ENCODE data around the gene ZNF75A.

ZNF75A gene

DNA sequence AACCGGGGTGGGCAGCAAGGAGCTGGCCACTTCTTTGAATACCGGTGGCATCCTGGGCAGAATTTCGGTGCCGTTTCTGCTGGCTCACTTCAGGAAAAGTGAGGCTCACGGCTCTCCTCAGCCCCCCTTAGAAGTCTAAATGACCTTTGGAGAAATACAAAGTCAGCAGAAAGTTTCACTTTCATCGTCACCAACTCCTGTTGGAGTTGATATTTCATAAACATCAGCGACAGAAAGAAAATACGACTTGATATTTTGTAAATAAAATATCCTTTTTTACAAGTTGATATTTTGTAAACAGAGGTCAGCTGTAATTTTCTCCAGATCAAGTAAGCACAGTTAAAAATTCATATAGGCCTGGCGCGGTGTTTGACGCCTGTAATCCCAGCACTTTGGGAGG lies 781 bp downstream of the ZNF75A start:
- ChIA-PET POLR2A (interaction anchor here (1.0 kb wide), 1 partner anchor 95 kb away, joined by 3 read pairs; the partner anchor contains the start of gene ZNF174), CTCF (interaction anchor here (1.3 to 1.8 kb wide), 2 partner anchors 22 to 39 kb away, joined by 3 to 7 read pairs; no protein-coding TSS in a partner anchor)
- TF ChIP-seq, protein P1, sequence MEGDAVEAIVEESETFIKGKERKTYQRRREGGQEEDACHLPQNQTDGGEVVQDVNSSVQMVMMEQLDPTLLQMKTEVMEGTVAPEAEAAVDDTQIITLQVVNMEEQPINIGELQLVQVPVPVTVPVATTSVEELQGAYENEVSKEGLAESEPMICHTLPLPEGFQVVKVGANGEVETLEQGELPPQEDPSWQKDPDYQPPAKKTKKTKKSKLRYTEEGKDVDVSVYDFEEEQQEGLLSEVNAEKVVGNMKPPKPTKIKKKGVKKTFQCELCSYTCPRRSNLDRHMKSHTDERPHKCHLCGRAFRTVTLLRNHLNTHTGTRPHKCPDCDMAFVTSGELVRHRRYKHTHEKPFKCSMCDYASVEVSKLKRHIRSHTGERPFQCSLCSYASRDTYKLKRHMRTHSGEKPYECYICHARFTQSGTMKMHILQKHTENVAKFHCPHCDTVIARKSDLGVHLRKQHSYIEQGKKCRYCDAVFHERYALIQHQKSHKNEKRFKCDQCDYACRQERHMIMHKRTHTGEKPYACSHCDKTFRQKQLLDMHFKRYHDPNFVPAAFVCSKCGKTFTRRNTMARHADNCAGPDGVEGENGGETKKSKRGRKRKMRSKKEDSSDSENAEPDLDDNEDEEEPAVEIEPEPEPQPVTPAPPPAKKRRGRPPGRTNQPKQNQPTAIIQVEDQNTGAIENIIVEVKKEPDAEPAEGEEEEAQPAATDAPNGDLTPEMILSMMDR (IDR thresholded peaks at IDR 0.05; ENCODE audit: control extremely low read depth, extremely low read depth, low read depth, missing control alignments): no peak
- DNase-seq (ENCODE audit: extremely low spot score): no peak

DNA sequence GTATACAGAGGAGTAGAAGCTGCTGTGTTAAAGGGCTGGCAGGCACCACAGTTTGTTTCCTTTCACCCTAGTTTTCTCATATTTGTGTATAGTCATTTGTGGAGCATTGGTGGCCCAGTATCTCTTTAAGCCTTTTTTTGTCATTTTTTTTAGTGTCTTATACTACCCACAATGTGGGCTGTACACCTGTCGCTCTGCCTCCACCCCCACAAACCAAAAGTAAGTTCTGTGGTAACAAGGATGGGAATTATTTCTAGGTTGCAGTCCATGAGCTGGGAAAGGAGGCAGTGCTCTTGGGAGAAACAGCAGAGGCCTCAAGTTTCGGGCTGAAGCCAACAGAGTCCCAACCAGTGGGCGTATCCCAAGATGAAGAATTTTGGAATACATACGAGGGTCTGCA lies 6.2 kb downstream of the ZNF75A start:
- ChIA-PET CTCF (no interaction called here), POLR2A (no interaction called here)
- TF ChIP-seq, protein P1 (IDR thresholded peaks at IDR 0.05; ENCODE audit: control extremely low read depth, extremely low read depth, low read depth, missing control alignments): no peak
- DNase-seq (ENCODE audit: extremely low spot score): no peak

- no peak for DNase-seq (ENCODE audit: extremely low spot score)
- TF ChIP-seq, protein P1 (IDR thresholded peaks at IDR 0.05; ENCODE audit: control extremely low read depth, extremely low read depth, low read depth, missing control alignments): no peak
- ChIA-PET POLR2A (no interaction called here), CTCF (interaction anchor here (1.5 kb wide), 1 partner anchor 19 kb away, joined by 3 read pairs; no protein-coding TSS in a partner anchor)
Measured at GRCh38 chr16:3317315-3317999, 12.2 kb downstream of the ZNF75A start.

DNA sequence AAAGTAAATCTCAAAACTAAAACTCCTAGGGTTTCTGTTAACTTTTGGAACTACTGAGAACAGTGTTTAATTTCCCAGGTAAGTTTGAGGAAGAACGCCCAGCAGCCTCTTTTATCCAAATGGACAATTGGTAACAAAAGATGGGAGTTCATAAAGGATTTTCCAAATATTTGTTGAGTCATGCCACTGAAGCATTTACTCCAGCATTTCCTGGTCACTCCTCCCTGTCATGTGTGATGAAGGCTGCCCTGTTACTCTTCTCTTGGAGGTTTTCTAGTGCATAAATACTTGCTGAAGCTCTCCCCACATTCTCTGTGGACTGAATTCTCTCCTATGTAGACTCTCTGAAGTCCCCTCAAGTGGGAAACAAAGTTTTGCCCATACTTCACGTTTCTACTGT lies 16.5 kb downstream of the ZNF75A start:
- ChIA-PET POLR2A (no interaction called here), CTCF (no interaction called here)
- DNase-seq (ENCODE audit: extremely low spot score): no peak
- TF ChIP-seq, protein P1 (IDR thresholded peaks at IDR 0.05; ENCODE audit: control extremely low read depth, extremely low read depth, low read depth, missing control alignments): no peak

DNA sequence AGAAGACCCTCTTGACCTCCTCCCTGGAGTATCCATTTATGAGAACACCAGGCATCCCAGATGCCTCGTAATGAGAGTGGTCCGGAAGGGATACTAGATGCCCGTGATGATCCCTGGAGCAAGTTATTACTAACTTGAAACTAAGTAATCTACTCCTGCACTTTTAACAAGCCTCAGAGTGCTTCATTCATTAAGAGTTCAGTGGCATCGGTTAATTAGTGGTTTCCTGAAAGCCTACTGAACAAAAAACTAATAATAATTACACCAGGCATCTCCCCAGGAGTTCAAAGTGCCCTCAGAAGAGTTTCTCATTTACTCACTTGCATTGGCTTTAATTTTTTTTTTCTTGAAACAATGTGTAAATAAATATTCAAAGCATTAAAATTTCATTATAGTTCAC lies 22.2 kb downstream of the ZNF75A start:
- ChIA-PET CTCF (no interaction called here), POLR2A (no interaction called here)
- TF ChIP-seq, protein P1 (IDR thresholded peaks at IDR 0.05; ENCODE audit: control extremely low read depth, extremely low read depth, low read depth, missing control alignments): no peak
- DNase-seq (ENCODE audit: extremely low spot score): no peak

GRCh38 chr16:3328104-3328503 lies 22.8 kb downstream of the ZNF75A start:
- POLR2A ChIA-PET: no interaction called here
- DNase-seq (ENCODE audit: extremely low spot score): no peak
- CTCF ChIA-PET: no interaction called here
- TF ChIP-seq, protein P1 (IDR thresholded peaks at IDR 0.05; ENCODE audit: control extremely low read depth, extremely low read depth, low read depth, missing control alignments): no peak

Measured in GM10248 (cell line).